Measurements from ENCODE around the gene RASGRP2.

RASGRP2 gene

GRCh38 chr11:64757549-64758329, 13.8 kb upstream of the RASGRP2 start:
- in situ Hi-C loops (cut with MboI; ENCODE audit: low sequenced_read_pairs): no loop called here

- in situ Hi-C loops (cut with MboI; ENCODE audit: low sequenced_read_pairs): no loop called here
Observed at GRCh38 chr11:64755681-64756361, 11.9 kb upstream of the RASGRP2 start.

DNA sequence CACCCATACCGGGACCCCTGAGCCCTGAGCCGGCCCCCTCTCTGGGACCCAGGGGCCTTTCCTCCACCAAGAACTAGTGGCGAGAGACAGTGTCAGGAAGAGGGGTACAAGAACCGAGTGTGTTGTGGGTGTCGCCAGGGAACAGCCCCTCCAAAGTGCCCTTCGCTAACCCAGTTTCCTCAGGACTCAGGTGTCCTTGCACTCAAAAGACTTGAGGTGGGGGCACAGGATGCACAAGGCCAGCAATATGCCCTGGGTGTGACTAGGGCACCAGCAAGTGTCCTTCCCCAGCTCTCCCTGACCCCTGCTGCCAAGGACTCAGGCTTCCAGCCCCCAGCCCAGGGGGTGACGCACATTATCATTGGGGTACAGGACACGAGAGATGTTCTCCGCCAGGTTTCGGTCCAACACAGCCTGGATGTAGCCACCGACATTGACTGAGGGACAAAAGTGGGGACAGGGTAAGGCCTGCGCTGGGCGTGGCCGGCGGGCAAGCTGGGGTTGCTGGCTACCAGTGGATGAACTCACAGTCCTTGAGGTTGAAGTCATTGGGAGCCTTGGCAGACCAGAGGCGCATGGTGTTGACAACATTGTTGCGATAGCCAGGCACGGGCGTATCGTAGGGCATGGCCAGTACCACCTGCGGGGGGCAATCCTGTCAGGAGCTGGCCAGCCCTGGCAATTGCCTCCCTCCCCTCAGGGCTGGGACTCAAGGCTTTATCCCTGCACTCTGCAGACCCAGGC, 11.1 kb upstream of the RASGRP2 start:
- in situ Hi-C loops (cut with MboI; ENCODE audit: low sequenced_read_pairs): no loop called here

DNA sequence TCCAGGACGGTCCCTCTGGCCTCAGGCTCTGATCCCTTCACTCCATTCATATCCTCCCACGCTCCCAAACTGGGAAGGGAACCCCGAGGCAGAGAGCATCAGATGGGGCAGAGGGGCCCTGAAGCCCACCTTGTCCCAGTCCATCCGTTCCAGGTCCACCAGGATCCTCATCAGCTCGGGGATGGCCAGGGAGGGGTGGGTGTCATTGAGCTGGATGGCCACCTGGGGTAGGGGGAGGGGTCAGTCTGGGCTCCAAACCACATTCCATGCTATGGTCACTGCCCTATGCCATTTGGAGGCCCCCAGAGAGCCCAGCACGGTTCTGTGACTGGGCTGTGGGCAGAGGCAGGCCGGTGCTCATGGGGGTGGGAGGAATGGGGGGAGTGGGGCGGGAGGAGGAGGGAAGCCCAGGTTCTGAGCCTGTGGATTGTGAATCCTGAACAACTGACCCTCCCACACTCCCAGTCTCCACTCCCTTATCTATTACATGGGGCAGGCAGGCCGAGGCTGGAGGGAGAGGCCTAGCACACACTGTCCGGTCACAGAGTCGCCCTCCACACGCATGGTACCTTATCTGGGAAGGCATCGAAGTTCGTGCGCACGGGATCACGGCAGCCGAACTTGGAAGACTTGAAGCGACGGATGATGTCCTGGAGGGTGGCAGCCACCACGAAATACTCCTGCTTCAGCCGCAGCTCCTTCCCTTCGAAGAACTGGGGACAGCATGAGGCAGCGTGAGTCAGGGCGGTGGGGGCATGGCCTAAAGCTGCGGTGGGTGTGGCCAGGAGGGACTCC, 10.4 kb upstream of the RASGRP2 start:
- in situ Hi-C loops (cut with MboI; ENCODE audit: low sequenced_read_pairs): no loop called here

GRCh38 chr11:64753380-64754123, 9.6 kb upstream of the RASGRP2 start:
- in situ Hi-C loops (cut with MboI; ENCODE audit: low sequenced_read_pairs): no loop called here

DNA sequence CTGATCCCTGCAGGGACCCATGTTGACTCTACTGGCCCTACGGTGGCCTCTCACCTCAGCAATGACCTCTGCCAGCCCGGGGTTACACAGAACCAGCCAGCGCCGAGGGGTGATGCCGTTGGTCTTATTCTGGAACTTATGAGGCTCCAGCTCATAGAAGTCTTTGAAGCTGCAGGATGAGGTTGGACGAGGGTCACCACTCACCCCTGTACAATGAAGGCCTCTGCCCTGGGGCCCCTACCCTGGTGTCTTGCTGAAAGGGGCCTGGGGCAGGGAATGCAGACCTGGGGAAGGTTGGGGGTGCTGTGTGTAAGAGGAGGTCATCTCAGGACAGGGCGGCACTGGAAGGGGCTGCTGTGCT, 9.1 kb upstream of the RASGRP2 start:
- in situ Hi-C loops (cut with MboI; ENCODE audit: low sequenced_read_pairs): no loop called here

DNA sequence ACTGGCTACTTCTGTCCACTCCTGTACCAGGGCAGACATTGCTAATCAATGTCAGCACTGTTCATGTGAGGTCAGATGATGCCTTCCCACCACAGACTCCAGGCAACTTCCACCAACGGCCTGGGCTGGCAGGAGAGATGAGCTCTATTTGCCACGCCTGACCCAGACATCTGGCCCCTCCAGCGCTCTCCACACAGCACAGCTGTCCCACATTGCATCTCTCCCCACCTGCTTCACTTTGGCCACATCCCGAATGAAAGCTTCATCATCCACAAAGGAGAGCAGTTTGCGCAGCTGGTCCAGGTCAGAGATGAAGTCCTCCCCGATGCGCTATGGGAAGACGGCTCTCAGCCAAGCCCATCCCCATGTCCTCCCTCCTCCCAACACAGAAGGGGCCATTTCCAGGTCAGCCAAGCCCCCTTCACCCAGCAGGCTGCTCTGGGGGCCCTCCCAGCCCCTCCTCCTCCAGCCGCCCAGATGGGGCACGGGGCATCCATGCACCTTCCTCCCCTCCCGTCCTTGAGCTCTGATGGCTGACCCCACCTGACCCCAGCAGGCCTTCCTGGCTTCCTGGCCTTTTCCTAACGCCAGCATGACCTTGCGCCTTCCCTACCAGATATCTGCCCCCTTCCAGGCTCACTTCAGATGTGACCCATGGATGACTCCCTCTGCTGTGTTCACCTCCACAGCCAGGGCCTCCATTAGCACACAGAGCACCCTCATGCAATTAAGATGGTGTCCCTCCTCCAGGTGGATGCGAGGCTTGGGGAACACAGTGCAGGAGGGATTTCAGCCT, 8.4 kb upstream of the RASGRP2 start:
- in situ Hi-C loops (cut with MboI; ENCODE audit: low sequenced_read_pairs): no loop called here

DNA sequence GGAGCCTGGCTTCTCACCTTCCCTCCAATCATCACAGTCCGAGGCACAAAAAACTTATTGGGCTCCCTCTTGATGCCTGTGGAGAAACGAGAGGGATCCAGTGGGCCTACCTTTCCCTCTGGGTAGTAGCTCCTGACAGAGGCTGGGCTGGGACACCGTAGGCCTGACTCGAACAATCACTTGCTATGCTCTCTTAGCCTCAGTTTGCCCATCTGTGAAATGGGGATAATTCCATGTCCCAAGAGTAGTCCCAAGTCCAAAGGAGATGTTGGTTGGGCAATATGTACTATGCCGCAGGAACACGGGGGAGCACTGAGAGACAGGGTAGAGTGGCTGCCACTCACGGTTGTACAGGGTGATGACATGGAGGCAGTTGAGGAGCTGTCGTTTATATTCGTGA, 7.6 kb upstream of the RASGRP2 start:
- in situ Hi-C loops (cut with MboI; ENCODE audit: low sequenced_read_pairs): no loop called here

DNA sequence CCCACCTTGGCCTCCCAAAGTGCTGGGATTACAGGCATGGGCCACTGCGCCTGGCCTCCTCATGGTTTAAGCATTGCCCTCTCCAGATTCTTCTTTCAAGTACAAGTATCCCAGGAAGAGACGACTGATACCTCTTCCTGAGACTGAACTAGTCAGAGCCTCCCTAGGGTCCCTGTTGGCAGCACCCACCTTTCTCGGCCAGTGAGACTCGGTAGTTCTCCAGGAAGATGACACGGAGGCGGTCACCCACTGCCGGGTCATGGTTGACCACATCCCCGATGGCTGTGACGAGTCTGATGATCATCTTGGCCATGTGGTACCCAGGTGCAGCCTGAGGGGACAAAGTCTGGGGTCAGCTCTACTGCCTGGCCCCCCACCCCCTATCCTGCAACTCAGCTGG, 7.2 kb upstream of the RASGRP2 start:
- in situ Hi-C loops (cut with MboI; ENCODE audit: low sequenced_read_pairs): no loop called here

DNA sequence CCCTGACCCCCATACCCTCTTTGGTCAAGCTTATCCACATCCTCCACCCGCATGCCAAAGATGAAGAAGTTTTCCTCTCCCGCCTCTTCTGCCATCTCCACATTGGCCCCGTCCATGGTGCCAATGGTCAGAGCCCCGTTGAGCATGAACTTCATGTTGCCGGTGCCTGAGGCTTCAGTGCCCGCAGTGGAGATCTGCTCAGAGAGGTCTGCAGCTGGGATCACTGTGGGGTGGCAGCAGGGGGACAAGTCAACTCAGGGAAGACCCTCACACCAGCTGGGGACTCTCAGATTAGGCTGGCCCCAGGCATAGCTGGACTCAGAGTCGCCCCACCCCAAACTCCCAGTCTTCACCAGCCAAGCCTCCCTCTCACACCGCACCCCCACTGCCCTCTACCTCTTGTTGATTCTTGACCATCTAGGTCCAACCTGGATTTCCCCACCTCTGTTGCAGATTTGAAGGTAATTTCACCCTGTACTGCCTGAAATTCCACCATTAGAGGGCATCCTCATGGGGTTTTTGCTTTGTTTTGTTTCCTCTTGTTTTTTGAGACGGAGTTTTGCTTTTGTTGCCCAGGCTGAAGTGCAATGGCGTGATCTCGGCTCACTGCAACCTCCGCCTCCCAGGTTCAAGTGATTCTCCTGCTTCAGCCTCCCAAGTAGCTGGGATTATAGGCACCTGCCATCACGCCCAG, 6.6 kb upstream of the RASGRP2 start:
- in situ Hi-C loops (cut with MboI; ENCODE audit: low sequenced_read_pairs): no loop called here

DNA sequence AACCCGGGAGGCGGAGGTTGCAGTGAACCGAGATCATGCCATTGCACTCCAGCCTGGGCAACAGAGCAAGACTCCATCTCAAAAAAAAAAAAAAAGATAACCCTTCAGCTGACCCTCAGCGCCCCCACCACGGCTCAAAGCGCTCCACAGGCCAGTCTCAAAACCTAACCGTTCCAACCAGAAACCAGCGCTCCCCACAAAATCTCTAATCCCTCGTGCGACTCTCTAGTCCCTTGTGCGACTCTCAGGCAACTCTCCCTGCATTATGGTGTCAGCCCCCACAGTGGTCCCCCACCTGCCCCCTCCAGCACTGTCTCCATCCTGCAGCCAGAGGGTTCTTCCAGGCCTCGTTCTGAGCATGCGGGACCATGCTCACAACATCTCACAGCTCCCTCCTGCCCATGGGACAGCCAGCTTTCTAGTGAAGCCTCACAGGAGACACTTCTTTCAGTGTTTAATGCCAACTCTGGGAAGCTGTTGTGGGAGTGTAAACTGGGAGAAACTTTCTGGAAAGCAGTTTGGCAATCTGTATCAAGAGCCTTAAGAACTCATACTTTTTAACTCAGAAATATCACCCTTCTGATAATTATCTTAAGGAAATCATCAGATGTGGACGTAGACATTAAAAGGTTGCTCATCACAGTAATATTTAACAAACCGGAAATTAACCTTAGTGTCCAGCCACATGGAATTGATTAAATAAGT, 4.2 kb upstream of the RASGRP2 start:
- in situ Hi-C loops (cut with MboI; ENCODE audit: low sequenced_read_pairs): no loop called here

GRCh38 chr11:64746486-64746885, 2.5 kb upstream of the RASGRP2 start:
- in situ Hi-C loops (cut with MboI; ENCODE audit: low sequenced_read_pairs): no loop called here

DNA sequence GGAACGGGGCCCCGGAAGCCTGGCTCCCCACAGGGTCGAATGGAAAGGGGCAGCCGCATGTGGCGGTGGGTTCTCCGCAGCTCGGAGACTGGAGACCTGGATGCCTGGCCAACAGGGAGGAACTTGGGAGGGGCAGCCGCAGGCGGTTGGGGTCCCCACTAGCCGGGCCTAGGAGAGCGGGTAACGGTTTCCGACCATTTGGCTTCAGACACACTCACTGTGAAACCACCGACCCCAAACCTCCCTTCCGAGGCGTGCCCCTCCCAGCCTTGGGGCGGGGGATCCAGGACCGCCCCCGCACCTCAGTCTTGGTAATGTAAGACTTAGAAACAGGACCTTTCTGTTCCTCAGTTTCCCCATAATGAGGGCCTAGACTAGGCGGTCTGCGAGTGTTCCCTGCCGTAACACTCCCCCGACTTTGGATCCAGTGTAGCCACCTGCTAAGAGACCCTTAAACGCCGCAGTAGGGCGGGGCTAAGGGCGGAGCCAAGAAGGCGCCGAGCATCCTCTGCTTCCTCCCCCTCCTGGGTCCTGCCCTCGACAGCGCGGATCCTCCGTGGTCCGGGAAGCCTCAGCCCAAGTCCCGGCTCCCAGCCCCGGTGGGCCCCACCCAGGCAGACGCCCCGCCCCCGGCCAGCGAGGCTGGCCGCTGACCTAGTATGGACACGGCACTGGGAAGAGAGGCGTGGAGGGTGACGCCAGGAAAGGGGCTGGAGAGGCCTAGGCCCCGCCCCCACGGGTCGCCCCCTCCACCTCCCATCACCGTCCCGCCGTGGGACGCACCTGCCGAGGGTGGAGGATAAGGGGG, 1.8 kb upstream of the RASGRP2 start:
- in situ Hi-C loops (cut with MboI; ENCODE audit: low sequenced_read_pairs): no loop called here

- in situ Hi-C loops (cut with MboI; ENCODE audit: low sequenced_read_pairs): no loop called here
Observed at GRCh38 chr11:64745189-64745520, 1.2 kb upstream of the RASGRP2 start.

DNA sequence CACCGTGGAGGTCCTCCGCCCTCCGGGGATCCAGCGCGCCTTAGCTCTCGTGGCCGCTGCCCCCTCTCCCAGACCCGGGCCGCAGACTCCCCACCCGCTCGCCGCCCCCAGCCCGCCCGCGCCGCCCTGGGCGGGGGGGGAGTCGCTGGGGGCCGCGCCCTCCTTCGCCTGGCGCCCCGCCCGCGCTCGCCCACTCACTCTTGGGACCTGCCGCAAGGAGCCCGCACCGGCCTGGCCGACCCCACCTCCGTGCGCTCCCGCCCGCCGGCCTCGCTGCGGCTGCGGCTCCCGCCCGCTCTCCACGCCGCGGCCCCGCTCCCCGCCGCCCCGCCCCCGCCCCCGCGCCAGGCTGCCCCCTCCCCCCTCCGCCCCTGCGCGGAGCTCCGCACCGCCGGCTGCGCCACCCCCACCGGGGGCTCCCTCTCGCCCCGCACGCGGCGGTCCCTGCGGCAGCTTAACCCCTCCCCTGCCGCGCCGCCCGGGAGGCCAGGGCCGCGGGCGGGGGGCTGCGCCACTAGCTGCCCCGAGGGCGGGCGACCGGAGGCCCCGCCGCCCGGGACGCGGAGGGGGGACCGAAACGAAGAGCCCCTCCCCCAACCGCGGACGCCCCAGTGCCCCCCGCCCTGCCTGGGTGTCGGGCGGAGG, 724 bp upstream of the RASGRP2 start:
- in situ Hi-C loops (cut with MboI; ENCODE audit: low sequenced_read_pairs): no loop called here

GRCh38 chr11:64742889-64743590, 902 bp downstream of the RASGRP2 start:
- in situ Hi-C loops (cut with MboI; ENCODE audit: low sequenced_read_pairs): no loop called here
